ENCODE data around the gene STEAP2.

DNA sequence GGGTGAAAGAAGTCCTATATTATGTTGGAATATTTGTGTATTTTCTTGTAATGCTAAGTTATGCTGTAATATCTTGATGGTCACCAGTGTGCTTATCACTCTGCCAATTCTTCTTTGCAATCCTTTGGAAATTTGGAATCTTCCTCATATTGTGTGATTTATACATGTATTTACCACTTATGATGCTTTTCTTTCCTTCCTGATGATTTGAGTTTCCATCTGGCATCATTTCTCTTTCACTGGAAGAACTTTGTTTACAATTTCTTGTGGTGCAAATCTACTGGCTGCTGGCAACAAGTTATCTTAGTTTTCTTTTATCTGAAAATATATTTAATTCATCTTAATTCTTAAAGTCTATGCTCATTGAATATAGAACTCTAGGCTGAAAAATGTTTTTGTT lies 62.6 kb downstream of the STEAP2 start:
- TF ChIP-seq POLR2A (IDR thresholded peaks at IDR 0.05), result no peak
- TF ChIP-seq CTCF (IDR thresholded peaks at IDR 0.05), result no peak
- TF ChIP-seq EP300 (IDR thresholded peaks at IDR 0.05), result no peak
- TF ChIP-seq POLR2AphosphoS5 (IDR thresholded peaks at IDR 0.05), result no peak

Data from suprapubic skin (tissue), 4 donors.